ENCODE results near the gene RAB3B. TPM values are rescaled to one million over a fixed set of nuclear protein-coding genes. Genes with fewer than 3 reads are reported as not detected.
"Not testable (repeated sequence)": the region's sequence is repeated elsewhere in the genome, so short reads cannot be mapped to it uniquely, and the experiment has no call there.

RAB3B gene
- total RNA-seq, 1 donor from 2014 or later: 86.2 TPM

DNA sequence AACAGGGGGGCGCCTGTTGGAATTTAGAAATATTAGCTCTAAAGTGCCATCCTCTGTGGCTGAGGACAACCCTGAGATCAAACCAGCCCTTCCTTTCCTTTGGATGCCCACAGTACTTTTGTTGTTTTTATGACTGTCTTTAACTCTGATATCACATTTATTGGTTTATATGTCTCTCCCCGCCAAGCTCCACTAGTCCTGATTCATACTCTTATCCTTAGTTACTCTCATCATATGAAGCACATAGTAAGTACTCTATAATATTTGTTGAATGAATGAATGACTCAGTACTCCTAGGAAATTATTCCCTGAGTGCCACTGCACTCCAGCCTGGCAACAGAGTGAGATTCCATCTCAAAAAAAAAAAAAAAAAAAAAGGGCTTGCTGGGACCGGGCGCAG, 89.3 kb downstream of the RAB3B start:
- H3K27me3 Mint-ChIP-seq: no peaks in the 10 kb centered on the region
- H3K4me1 Mint-ChIP-seq (ENCODE audit: low read depth): no peaks in the 10 kb centered on the region
- no peak overlapping the region for H3K27ac Mint-ChIP-seq
- DNase-seq (ENCODE audit: low spot score, unreplicated experiment): no peak
- H3K4me3 Mint-ChIP-seq (ENCODE audit: low read depth): no peak overlapping the region
- H3K36me3 Mint-ChIP-seq (ENCODE audit: insufficient read depth): no peaks in the 10 kb centered on the region
- no peaks in the 10 kb centered on the region for H3K9me3 Mint-ChIP-seq (ENCODE audit: low read depth)
- TF ChIP-seq, protein P1, sequence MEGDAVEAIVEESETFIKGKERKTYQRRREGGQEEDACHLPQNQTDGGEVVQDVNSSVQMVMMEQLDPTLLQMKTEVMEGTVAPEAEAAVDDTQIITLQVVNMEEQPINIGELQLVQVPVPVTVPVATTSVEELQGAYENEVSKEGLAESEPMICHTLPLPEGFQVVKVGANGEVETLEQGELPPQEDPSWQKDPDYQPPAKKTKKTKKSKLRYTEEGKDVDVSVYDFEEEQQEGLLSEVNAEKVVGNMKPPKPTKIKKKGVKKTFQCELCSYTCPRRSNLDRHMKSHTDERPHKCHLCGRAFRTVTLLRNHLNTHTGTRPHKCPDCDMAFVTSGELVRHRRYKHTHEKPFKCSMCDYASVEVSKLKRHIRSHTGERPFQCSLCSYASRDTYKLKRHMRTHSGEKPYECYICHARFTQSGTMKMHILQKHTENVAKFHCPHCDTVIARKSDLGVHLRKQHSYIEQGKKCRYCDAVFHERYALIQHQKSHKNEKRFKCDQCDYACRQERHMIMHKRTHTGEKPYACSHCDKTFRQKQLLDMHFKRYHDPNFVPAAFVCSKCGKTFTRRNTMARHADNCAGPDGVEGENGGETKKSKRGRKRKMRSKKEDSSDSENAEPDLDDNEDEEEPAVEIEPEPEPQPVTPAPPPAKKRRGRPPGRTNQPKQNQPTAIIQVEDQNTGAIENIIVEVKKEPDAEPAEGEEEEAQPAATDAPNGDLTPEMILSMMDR (IDR thresholded peaks at IDR 0.05; ENCODE audit: unreplicated experiment): no peak

DNA sequence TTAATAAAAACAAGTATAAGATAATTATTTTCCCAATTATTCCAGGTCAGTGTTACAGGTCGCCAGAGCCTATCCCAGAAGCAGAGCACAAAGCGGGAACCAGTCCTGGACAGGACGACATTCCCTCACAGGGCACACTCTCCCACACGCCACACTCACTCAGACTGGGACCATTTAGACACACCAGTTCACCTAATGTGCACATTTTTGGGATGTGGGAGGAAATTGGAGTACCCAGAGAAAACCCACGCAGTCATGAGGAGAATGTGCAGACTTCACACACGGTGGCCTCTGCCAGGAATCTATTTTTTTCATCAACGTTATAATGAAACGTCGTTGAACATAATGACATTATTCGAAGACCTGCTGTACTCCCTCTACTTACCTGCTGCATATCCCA, 91.5 kb downstream of the RAB3B start:
- Mint-ChIP-seq H3K27me3 (peaks cover 4% of the 10 kb centered on the region), H3K4me3 (ENCODE audit: low read depth) (no peak overlapping the region), H3K9me3 (ENCODE audit: low read depth) (peaks cover 3% of the 10 kb centered on the region), H3K4me1 (ENCODE audit: low read depth) (no peaks in the 10 kb centered on the region), H3K27ac (no peak overlapping the region), H3K36me3 (ENCODE audit: insufficient read depth) (no peaks in the 10 kb centered on the region)
- TF ChIP-seq, protein P1 (IDR thresholded peaks at IDR 0.05; ENCODE audit: unreplicated experiment): no peak
- no peak for DNase-seq (ENCODE audit: low spot score, unreplicated experiment)

DNA sequence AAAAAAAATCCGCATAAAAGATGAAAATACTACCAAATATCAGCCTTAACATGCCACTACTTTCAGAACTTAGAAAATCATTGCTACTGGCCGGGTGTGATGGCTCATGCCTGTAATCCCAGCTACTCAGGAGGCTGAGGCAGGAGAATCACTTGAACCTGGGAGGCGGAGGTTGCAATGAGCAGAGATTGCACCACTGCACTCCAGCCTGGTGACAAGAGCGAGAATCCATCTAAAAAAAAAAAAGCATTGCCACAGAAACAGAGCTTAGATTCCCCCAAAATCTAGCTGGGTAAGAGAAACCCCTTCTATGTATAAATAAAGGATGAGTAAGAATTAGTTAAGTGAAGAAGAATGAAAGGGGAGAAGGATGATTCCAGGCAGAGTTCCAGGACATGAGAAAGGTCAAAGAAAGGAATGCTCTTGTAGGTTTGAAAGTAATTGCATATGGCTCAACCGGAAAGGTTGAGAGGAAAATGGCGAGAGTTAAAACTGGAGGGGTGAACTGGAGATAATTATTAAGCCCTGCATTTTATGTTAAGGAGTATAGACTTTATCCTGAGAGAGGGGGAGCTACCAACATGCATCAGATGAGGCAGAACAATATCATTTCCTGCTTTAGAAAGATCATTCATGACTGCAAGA, 92.3 kb downstream of the RAB3B start:
- TF ChIP-seq, protein P1 (IDR thresholded peaks at IDR 0.05; ENCODE audit: unreplicated experiment): no peak
- peaks cover 4% of the 10 kb centered on the region for H3K27me3 Mint-ChIP-seq
- peaks cover 3% of the 10 kb centered on the region for H3K9me3 Mint-ChIP-seq (ENCODE audit: low read depth)
- H3K36me3 Mint-ChIP-seq (ENCODE audit: insufficient read depth): no peaks in the 10 kb centered on the region
- no peak overlapping the region for H3K4me3 Mint-ChIP-seq (ENCODE audit: low read depth)
- H3K4me1 Mint-ChIP-seq (ENCODE audit: low read depth): no peaks in the 10 kb centered on the region
- no peak for DNase-seq (ENCODE audit: low spot score, unreplicated experiment)
- H3K27ac Mint-ChIP-seq: no peak overlapping the region

DNA sequence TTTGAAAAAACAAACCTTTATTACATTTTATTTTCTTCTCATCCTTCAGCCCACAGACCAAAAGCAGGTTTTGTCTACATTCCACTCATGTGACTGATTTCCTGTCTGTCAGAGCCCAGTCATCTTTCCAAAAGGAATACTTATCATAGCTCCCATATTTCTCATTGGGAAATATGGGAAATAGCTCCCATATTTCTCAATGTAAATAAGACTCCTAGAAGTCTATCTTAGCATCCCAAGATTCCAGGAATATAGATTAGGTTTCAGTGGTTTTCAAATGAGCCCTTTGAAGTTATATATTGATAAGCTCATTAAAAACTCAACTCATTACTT, 92.8 kb downstream of the RAB3B start:
- Mint-ChIP-seq H3K36me3 (ENCODE audit: insufficient read depth) (no peaks in the 10 kb centered on the region), H3K4me3 (ENCODE audit: low read depth) (no peak overlapping the region), H3K9me3 (ENCODE audit: low read depth) (peaks cover 3% of the 10 kb centered on the region), H3K27ac (no peak overlapping the region), H3K4me1 (ENCODE audit: low read depth) (no peaks in the 10 kb centered on the region), H3K27me3 (peaks cover 4% of the 10 kb centered on the region)
- TF ChIP-seq, protein P1 (IDR thresholded peaks at IDR 0.05; ENCODE audit: unreplicated experiment): no peak
- DNase-seq (ENCODE audit: low spot score, unreplicated experiment): no peak

DNA sequence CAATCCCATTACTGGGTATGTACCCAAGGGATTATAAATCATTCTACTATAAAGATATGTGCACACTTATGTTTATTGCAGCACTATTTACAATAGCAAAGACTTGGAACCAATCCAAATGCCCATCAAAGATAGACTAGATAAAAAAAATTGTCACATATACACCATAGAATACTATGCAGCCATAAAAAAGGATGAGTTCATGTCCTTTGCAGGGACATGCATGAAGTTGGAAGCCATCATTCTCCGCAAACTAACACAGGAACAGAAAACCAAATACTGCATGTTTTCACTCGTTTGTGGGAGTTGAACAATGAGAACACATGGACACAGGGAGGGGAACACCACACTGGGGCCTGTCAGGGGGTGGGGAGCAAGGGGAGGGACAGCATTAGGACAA, 95.8 kb downstream of the RAB3B start:
- H3K27me3 Mint-ChIP-seq; H3K9me3 Mint-ChIP-seq (ENCODE audit: low read depth); H3K36me3 Mint-ChIP-seq (ENCODE audit: insufficient read depth); H3K4me3 Mint-ChIP-seq (ENCODE audit: low read depth); H3K27ac Mint-ChIP-seq; H3K4me1 Mint-ChIP-seq (ENCODE audit: low read depth); DNase-seq (ENCODE audit: low spot score, unreplicated experiment): not testable (repeated sequence)

DNA sequence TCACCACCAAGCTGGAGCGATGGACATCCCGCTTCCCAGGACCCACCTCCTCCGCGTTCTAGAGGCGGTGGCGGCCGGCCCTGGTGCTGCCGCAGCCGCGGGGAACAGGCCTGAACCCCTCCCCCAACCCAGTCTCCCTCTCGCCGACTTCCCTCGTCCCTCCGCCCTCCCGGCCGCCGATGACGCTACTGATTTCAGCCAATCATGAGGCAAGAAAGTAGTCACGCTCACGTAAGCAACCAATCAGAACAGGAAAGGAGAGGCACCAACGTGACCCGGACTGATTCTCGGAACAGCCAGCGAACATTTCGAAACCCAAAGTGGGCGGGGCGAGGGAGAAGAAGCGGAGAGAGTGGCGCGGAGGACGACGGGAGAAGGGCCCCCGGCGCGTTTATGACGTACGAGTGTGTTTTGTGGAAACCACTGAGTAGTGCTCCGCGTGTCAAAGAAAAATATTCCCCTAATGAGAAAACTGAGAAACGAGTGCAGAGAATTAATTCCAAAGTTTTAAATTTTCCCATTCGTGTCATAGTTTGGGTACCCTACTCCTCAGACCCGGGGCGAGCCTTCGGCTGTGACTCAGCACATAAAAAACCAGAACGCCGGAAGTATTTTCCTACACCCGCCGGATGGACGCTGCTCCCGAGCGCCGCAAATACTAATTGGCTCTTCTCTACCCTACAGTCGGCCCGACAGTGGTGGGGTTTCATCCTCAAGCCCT, 111.7 kb downstream of the RAB3B start, which contains the start of gene NRDC:
TSS of gene NRDC (minus strand) at position 112 of the 721 bp plus-strand sequence. CDS start 112 bp downstream, outside the sequence.
- no peak within 1 kb of the TSS for H3K27ac Mint-ChIP-seq
- H3K27me3 Mint-ChIP-seq: peaks cover 15% of the 10 kb centered on the region
- H3K9me3 Mint-ChIP-seq (ENCODE audit: low read depth): no peaks in the 10 kb centered on the region
- no peak within 1 kb of the TSS for H3K4me3 Mint-ChIP-seq (ENCODE audit: low read depth)
- DNase-seq (ENCODE audit: low spot score, unreplicated experiment): peak; percentile 98
- peaks cover 18% of the 10 kb centered on the region for H3K4me1 Mint-ChIP-seq (ENCODE audit: low read depth)
- TF ChIP-seq, protein P1 (IDR thresholded peaks at IDR 0.05; ENCODE audit: unreplicated experiment): no peak
- H3K36me3 Mint-ChIP-seq (ENCODE audit: insufficient read depth): no peaks in the 10 kb centered on the region

Data from progenitor cell of endocrine pancreas (in vitro differentiated cells).